GM23248 (cell line): ENCODE data around the gene CCNY. TPM values are rescaled to one million over a fixed set of nuclear protein-coding genes. Genes with fewer than 3 reads are reported as not detected.

ENCODE experiments used
- DNase-seq: peaks from one replicate; pipeline ENCODE4 v3.0.0-alpha.2; 2015
- H2AFZ ChIP-seq: fragments of 200-600 bp; sonication (generic); 2 replicates; pipeline ENCODE4 v1.6.1; 2016; ENCODE audit warnings: antibody characterized with exemption
- H3F3A ChIP-seq: fragments of 200-600 bp; sonication (generic); 2 replicates; pipeline ENCODE4 v1.6.1; 2016; ENCODE audit warnings: mild to moderate bottlenecking, antibody characterized with exemption, mixed run types; ENCODE audit not compliant: insufficient read depth
- H3K27ac ChIP-seq: fragments of 200-600 bp; sonication (generic); 2 replicates; pipeline ENCODE4 v1.5.1; 2016; ENCODE audit warnings: mild to moderate bottlenecking
- H3K27me3 ChIP-seq: fragments of 200-600 bp; sonication (generic); replicated peaks from 2 replicates; pipeline ENCODE4 v1.6.1; 2016; ENCODE audit warnings: mild to moderate bottlenecking; ENCODE audit not compliant: insufficient read depth
- H3K36me3 ChIP-seq: fragments of 200-600 bp; sonication (generic); 2 replicates; pipeline ENCODE4 v1.6.1; 2016; ENCODE audit warnings: low read depth, mild to moderate bottlenecking
- H3K4me1 ChIP-seq: fragments of 200-600 bp; sonication (generic); 2 replicates; pipeline ENCODE4 v1.6.1; 2016; ENCODE audit warnings: mild to moderate bottlenecking; ENCODE audit not compliant: insufficient read depth
- H3K4me2 ChIP-seq: fragments of 200-600 bp; sonication (generic); one replicate; pipeline ENCODE4 v1.6.1; 2016; ENCODE audit warnings: mild to moderate bottlenecking; ENCODE audit not compliant: unreplicated experiment
- H3K4me3 ChIP-seq: fragments of 200-600 bp; sonication (generic); 2 replicates; pipeline ENCODE4 v1.5.1; 2016; ENCODE audit warnings: mild to moderate bottlenecking
- H3K79me2 ChIP-seq: fragments of 200-600 bp; sonication (generic); 2 replicates; pipeline ENCODE4 v1.6.1; 2016; ENCODE audit warnings: mild to moderate bottlenecking; ENCODE audit not compliant: insufficient read depth
- H3K9ac ChIP-seq: fragments of 200-600 bp; sonication (generic); 2 replicates; pipeline ENCODE4 v1.6.1; 2016; ENCODE audit warnings: mild to moderate bottlenecking
- H3K9me2 ChIP-seq: fragments of 200-600 bp; sonication (generic); 2 replicates; pipeline ENCODE4 v1.6.1; 2016; ENCODE audit warnings: mixed run types, mild to moderate bottlenecking, moderate library complexity; ENCODE audit not compliant: insufficient read depth
- H3K9me3 ChIP-seq: fragments of 200-600 bp; sonication (generic); one replicate; pipeline ENCODE4 v1.6.1; 2017; ENCODE audit warnings: low read depth
- H4K20me1 ChIP-seq: fragments of 200-600 bp; sonication (generic); 2 replicates; pipeline ENCODE4 v1.6.0; 2016; ENCODE audit not compliant: insufficient read depth
- EZH2 ChIP-seq: fragments of 200-600 bp; sonication (generic); IDR thresholded peaks from 2 replicates; pipeline ENCODE4 v1.6.1; 2018; ENCODE audit warnings: antibody characterized with exemption, mild to moderate bottlenecking; ENCODE audit not compliant: insufficient read depth, poor library complexity, severe bottlenecking
- EZH2phosphoT487 ChIP-seq: fragments of 200-600 bp; sonication (generic); IDR thresholded peaks from 2 replicates; pipeline ENCODE4 v1.6.1; 2018; ENCODE audit warnings: antibody characterized with exemption, moderate library complexity, mild to moderate bottlenecking, low read depth; ENCODE audit not compliant: insufficient read depth
- WGBS, 2 experiments: methylation state at CpG; one replicate each; pipeline ENCODE4 v1.1.6; 2015 to 2017; ENCODE audit warnings: low lambda C conversion rate in 2 of 2, low coverage in 1 of 2; ENCODE audit errors: missing lambda C conversion rate in 2 of 2; 5-methylcytosine and 5-hydroxymethylcytosine counted together
- in situ Hi-C: fragments of 300-500 bp; cut with MboI; formaldehyde crosslinking; loops from 2 replicates; pipeline ENCODE4 v1.15.0; 2020
- polyA plus RNA-seq: library from polyadenylated mRNA; unstranded; fragments of >200 nt; fragmentation: Nextera tagmentation; extraction: Ambion mirVana; gene quantifications from 2 replicates; pipeline ENCODE4 v1.2.1, GENCODE V29; 2016
- total RNA-seq: library from RNA; depleted of rRNA; stranded (reverse); fragments of >200 nt; shearing (Covaris generic); gene quantifications from 2 replicates; pipeline ENCODE4 v1.2.3, GENCODE V29; 2014

Gene CCNY
- total and polyA plus RNA-seq, 2 experiments from 2014 or later = 12.8 to 70.4 TPM

DNA sequence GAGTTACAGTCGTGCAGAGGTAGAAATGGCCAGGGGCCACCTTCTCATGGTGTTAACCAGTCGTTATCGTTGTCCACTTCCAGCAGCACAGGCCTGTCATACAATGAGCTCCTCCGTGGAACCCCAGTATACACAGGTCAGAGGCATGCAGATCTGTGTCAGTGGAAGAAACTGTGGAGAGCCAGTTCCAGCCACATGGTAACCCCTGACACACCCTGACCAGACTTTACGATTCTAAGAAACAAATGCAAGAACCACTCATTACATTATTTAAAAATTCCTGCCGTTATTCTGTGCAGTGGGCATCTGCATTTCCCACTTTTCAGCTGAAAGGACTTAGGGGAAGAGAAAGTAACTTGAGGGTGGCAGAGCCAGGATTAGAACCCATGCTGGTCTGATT, 245.3 kb downstream of the CCNY start:
- in situ Hi-C loops = no loop called here
- H2AFZ ChIP-seq = no peak overlapping the region
- no peaks in the 10 kb centered on the region for H4K20me1 ChIP-seq
- H3K9me2 ChIP-seq = no peaks in the 10 kb centered on the region
- no peaks in the 10 kb centered on the region for H3K9me3 ChIP-seq
- no peaks in the 10 kb centered on the region for H3K36me3 ChIP-seq
- no peak overlapping the region for H3K4me3 ChIP-seq
- H3K9ac ChIP-seq = no peak overlapping the region
- peaks cover 7% of the 10 kb centered on the region; the same call in 1 of the 2 replicates for H3F3A ChIP-seq
- DNase-seq = no peak
- no peak overlapping the region for H3K4me2 ChIP-seq
- no peak overlapping the region for H3K27ac ChIP-seq
- H3K4me1 ChIP-seq = peaks cover 12% of the 10 kb centered on the region
- H3K79me2 ChIP-seq = no peaks in the 10 kb centered on the region
- 0 out of 2 replicates have a peak, but pooled peaks cover 6% of the 10 kb centered on the region for H3K27me3 ChIP-seq
- TF ChIP-seq EZH2 (no peak), EZH2phosphoT487 (no peak)
- WGBS, 2 experiments = 57 to 63% methylated on average over 6 of the region's 6 CpGs

DNA sequence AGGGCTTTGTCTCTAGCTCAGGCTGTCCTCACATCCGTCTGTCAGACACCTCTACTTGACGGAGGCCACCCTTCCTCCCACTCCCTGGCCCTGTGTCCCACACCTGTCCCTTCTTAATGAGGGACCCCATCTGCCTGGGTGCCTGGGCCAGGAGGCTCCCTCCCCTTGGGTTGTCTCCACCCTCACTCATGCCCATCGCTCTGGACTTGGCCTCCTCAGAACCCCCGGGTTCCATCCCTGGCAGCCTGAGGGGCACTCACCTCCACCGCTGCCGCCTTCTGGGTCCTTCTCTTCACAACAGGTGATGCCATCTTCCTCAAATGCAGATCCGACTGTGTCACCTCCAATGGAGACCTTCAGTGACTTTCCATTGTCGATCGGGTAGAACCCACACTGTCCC, 248.6 kb downstream of the CCNY start:
- Histone ChIP-seq H3K4me1 (no peaks in the 10 kb centered on the region), H3K27me3 (0 out of 2 replicates have a peak, but pooled peaks cover 6% of the 10 kb centered on the region), H3K4me3 (no peak overlapping the region), H3K36me3 (no peaks in the 10 kb centered on the region), H3K27ac (no peak overlapping the region), H3K9ac (no peak overlapping the region), H3F3A (no peaks in the 10 kb centered on the region), H4K20me1 (no peaks in the 10 kb centered on the region), H2AFZ (no peak overlapping the region), H3K4me2 (no peak overlapping the region), H3K9me2 (no peaks in the 10 kb centered on the region), H3K9me3 (no peaks in the 10 kb centered on the region), H3K79me2 (no peaks in the 10 kb centered on the region)
- TF ChIP-seq EZH2phosphoT487 (no peak), EZH2 (no peak)
- WGBS, 2 experiments = 88% methylated on average over 9 of the region's 9 CpGs
- in situ Hi-C loops = no loop called here
- DNase-seq = no peak

DNA sequence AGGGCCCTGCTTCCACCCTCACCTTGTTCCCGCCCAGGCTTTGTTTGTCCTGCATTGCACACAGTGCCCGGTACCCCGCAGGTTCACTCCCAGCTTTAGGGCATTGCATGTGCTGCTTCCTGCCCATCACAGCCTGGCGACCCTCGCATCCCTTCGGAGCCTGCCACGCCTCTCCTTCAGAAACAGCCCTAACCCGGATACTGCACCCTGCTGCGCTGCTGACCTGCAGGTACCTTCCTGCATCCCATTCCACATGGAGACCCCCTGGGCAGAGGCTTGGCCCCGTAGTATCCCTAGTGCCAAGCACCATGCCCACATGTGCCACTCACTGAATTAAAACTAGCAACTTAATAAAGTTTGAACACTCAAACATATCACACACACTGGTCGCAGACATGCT, 249.0 kb downstream of the CCNY start:
- no peaks in the 10 kb centered on the region for H3K4me1 ChIP-seq
- no peaks in the 10 kb centered on the region for H3K9me2 ChIP-seq
- H3K9ac ChIP-seq = no peak overlapping the region
- H2AFZ ChIP-seq = no peak overlapping the region
- in situ Hi-C loops = no loop called here
- no peaks in the 10 kb centered on the region for H3K36me3 ChIP-seq
- H4K20me1 ChIP-seq = no peaks in the 10 kb centered on the region
- H3K9me3 ChIP-seq = no peaks in the 10 kb centered on the region
- no peak overlapping the region for H3K4me3 ChIP-seq
- no peak for DNase-seq
- no peaks in the 10 kb centered on the region for H3F3A ChIP-seq
- H3K27ac ChIP-seq = no peak overlapping the region
- no peaks in the 10 kb centered on the region for H3K79me2 ChIP-seq
- H3K27me3 ChIP-seq = 0 out of 2 replicates have a peak, but pooled peaks cover 6% of the 10 kb centered on the region
- H3K4me2 ChIP-seq = no peak overlapping the region
- WGBS, 2 experiments = 87 to 90% methylated on average over 11 of the region's 11 CpGs
- TF ChIP-seq EZH2 (no peak), EZH2phosphoT487 (no peak)

DNA sequence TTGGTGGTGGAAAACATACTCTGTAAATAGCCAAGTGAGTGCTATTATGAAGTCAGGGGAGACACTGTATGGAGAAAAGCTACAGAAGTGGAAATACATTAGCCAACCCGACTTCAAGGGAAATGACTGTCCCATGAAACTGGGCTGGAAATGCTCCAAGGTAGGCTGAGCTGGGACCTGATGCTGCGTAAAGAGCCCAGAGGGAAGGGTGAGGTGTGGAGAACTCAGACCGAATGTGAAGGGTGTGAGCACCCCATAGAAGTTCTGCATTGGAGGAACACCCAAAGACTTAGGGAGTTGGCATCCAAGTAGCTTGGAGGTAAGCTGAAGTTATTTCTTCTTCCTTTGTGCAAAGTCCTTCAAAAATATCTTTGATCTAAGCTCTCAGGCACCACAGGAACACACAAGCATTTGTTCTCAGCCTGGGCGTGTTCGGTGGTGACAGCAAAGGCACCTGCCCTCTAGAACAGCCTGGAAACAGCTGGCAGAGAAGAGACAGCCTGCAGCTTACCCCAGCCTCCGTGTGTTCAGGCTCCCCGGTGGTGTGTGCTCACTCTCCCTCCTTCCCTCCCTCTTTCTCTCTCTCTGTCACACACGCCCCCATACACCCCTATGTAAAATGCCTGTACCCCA, 249.7 kb downstream of the CCNY start:
- Histone ChIP-seq H3K27ac (no peak overlapping the region), H3K9me2 (no peaks in the 10 kb centered on the region), H3K4me1 (no peaks in the 10 kb centered on the region), H3K9me3 (no peaks in the 10 kb centered on the region), H3K4me2 (no peak overlapping the region), H3K4me3 (no peak overlapping the region), H3K9ac (no peak overlapping the region), H3F3A (no peaks in the 10 kb centered on the region), H3K36me3 (no peaks in the 10 kb centered on the region), H2AFZ (no peak overlapping the region), H3K27me3 (peaks cover 6% of the 10 kb centered on the region; the same call in 1 of the 2 replicates), H3K79me2 (no peaks in the 10 kb centered on the region), H4K20me1 (no peaks in the 10 kb centered on the region)
- in situ Hi-C loops = no loop called here
- TF ChIP-seq EZH2phosphoT487 = no peak
- TF ChIP-seq EZH2 = no peak
- 68 to 70% methylated on average over 8 of the region's 8 CpGs for WGBS, 2 experiments
- DNase-seq = no peak

DNA sequence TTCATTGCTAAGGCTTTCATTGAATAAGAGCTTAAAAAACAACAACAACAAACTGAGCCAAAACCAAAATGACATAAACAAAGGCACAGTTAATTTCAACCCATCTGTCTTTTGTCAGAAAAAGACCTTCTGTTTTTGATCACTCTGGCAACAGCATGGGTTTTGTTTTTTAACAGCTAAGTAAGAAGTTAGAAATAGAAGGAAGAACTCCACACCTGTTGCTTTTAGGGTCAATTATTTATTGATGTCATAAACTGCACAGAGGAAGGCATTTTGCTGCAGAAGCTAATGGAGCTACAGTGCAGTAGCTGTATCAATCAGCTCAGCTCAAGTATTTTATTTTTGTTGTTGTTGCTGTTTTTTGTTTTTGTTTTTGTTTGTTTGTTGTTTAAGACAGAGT, 252.5 kb downstream of the CCNY start:
- H3K9ac ChIP-seq = no peak overlapping the region
- in situ Hi-C loops = no loop called here
- no peak for DNase-seq
- no peak overlapping the region for H3K4me2 ChIP-seq
- no peak overlapping the region for H3K27ac ChIP-seq
- H3K9me3 ChIP-seq = no peaks in the 10 kb centered on the region
- no peaks in the 10 kb centered on the region for H3K36me3 ChIP-seq
- no peak for TF ChIP-seq EZH2
- TF ChIP-seq EZH2phosphoT487 = no peak
- H3K4me1 ChIP-seq = no peaks in the 10 kb centered on the region
- H4K20me1 ChIP-seq = no peaks in the 10 kb centered on the region
- H2AFZ ChIP-seq = no peak overlapping the region
- H3K27me3 ChIP-seq = peaks cover 11% of the 10 kb centered on the region
- H3K79me2 ChIP-seq = no peaks in the 10 kb centered on the region
- H3K4me3 ChIP-seq = no peak overlapping the region
- H3K9me2 ChIP-seq = no peaks in the 10 kb centered on the region
- H3F3A ChIP-seq = no peaks in the 10 kb centered on the region
